ENCODE data around the gene CCDC91. TPM values are rescaled to one million over a fixed set of nuclear protein-coding genes. Genes with fewer than 3 reads are reported as not detected.

Gene CCDC91
- total and polyA plus RNA-seq, 2 of the 4 experiments (the other 2 are of a cell fraction), result 8.6 to 14.7 TPM

DNA sequence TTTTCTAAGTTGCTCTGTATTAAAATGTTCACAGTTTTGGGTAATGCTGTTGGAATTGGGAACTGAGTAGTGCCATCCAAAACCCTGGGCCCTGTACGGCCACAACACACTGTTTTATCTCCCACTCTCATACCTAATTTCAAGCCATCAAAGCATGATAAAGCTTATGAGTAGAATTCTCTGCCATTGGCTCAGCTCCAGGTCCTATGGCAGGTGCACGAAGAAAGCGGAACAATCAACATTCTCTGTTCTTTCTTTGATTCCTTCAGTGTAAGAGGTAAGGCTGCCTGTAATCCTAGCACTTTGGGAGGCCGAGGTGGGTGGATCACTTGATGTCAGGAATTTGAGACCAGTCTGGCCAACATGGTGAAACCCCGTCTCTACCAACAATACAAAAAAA, 394.9 kb downstream of the CCDC91 start:
- in situ Hi-C loops (cut with MboI; ENCODE audit: low sequenced_read_pairs), result no loop called here
- POLR2A ChIA-PET (ENCODE audit: unreplicated experiment), result no interaction called here
- no peak for ATAC-seq (ENCODE audit: low read depth)

More for the DNA sequence above, 394.9 kb downstream of the CCDC91 start:
- Histone ChIP-seq H3K27ac (ENCODE audit: insufficient read depth, low read length) (no peak overlapping the region), H4K91ac (ENCODE audit: insufficient read depth, low read depth, low read length) (no peak overlapping the region), H3K36me3 (ENCODE audit: control insufficient read depth, insufficient read depth, low read length) (no peaks in the 10 kb centered on the region), H3K23ac (ENCODE audit: low read depth, low read length) (no peak overlapping the region), H3K27me3 (ENCODE audit: control insufficient read depth, insufficient read depth, low read length) (no peaks in the 10 kb centered on the region), H2BK20ac (ENCODE audit: low read depth, low read length) (no peak overlapping the region), H3K4ac (ENCODE audit: low read depth, low read length) (no peak overlapping the region), H3K18ac (ENCODE audit: low read depth, low read length) (no peak overlapping the region), H2AK5ac (ENCODE audit: low read depth, low read length) (no peak overlapping the region), H3K9ac (ENCODE audit: low read depth, low read length) (no peak overlapping the region), H2AK9ac (replicated peaks; ENCODE audit: low read depth, low read length, poor library complexity) (no peak overlapping the region), H2AFZ (replicated peaks; ENCODE audit: low read length, poor library complexity) (no peak overlapping the region), H3K9me1 (ENCODE audit: insufficient read depth, low read length) (no peaks in the 10 kb centered on the region), H3K4me1 (ENCODE audit: control insufficient read depth, insufficient read depth, low read length) (no peaks in the 10 kb centered on the region), H4K20me1 (ENCODE audit: insufficient read depth, low read length) (no peaks in the 10 kb centered on the region), H2BK15ac (ENCODE audit: low read depth, low read length) (no peak overlapping the region), H2BK120ac (ENCODE audit: low read depth, low read length) (no peak overlapping the region), H3K4me3 (ENCODE audit: insufficient read depth, low read depth, low read length) (no peak overlapping the region), H4K8ac (ENCODE audit: low read depth in 2 of 2, low read length in 2 of 2) (no peak overlapping the region), H3K56ac (ENCODE audit: extremely low read depth, insufficient read depth, low read length) (no peak overlapping the region), H3K79me1 (ENCODE audit: low read depth in 1 of 2, low read length in 2 of 2) (no peaks in the 10 kb centered on the region), H3K9me3 (ENCODE audit: control insufficient read depth, insufficient read depth, low read length) (peaks cover 2% of the 10 kb centered on the region; the same call in 1 of the 2 replicates), H3K4me2 (ENCODE audit: low read depth, low read length) (no peak overlapping the region), H3K14ac (replicated peaks; ENCODE audit: low read depth, low read length) (no peak overlapping the region), H2BK5ac (ENCODE audit: low read depth, low read length, poor library complexity, severe bottlenecking) (no peak overlapping the region), H4K5ac (ENCODE audit: low read depth, low read length) (no peak overlapping the region)
- no peak for DNase-seq
- CTCF ChIA-PET, result no interaction called here
- no CpG with 5 or more reads among the region's 5 CpGs for WGBS, 2 experiments (ENCODE audit: extremely low coverage in 2 of 2, insufficient read length in 1 of 2)
- BruUV-seq (replicated peaks), result no TSS peak
- dilution Hi-C loops (cut with HindIII; ENCODE audit: low sequenced_read_pairs, unreplicated experiment), result no loop called here
- intact Hi-C loops (cut with micrococcal nuclease), result no loop called here
- TF ChIP-seq RAD21 (IDR thresholded peaks at IDR 0.05; ENCODE audit: low read length), result no peak
- TF ChIP-seq, protein P1, sequence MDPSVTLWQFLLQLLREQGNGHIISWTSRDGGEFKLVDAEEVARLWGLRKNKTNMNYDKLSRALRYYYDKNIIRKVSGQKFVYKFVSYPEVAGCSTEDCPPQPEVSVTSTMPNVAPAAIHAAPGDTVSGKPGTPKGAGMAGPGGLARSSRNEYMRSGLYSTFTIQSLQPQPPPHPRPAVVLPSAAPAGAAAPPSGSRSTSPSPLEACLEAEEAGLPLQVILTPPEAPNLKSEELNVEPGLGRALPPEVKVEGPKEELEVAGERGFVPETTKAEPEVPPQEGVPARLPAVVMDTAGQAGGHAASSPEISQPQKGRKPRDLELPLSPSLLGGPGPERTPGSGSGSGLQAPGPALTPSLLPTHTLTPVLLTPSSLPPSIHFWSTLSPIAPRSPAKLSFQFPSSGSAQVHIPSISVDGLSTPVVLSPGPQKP (IDR thresholded peaks at IDR 0.05; ENCODE audit: borderline replicate concordance, low read depth, low read length), result no peak
- TF ChIP-seq MAFK (IDR thresholded peaks at IDR 0.05; ENCODE audit: low read depth, low read length), result no peak
- TF ChIP-seq CTCF (conservative IDR thresholded peaks at IDR 0.05; ENCODE audit: low read depth, low read length), result no peak
- no peak for TF ChIP-seq CHD1 (IDR thresholded peaks at IDR 0.05; ENCODE audit: low read depth, low read length)
- TF ChIP-seq RFX5 (IDR thresholded peaks at IDR 0.05; ENCODE audit: low read depth, low read length), result no peak

Measured in IMR-90 (cell line).